HG03378 (cell line): ENCODE data around the gene FXYD1.

Experiments used
- ATAC-seq: cut with Tn5 transposase; IDR thresholded peaks from one replicate; pipeline ENCODE4 v1.9.1; 2021; ENCODE audit warnings: mild to moderate bottlenecking, moderate library complexity; ENCODE audit not compliant: unreplicated experiment

FXYD1 gene

GRCh38 chr19:35184267-35184666, 45.6 kb downstream of the FXYD1 start:
- ATAC-seq: no peak

- ATAC-seq: no peak
Measured at GRCh38 chr19:35184884-35185283, 46.3 kb downstream of the FXYD1 start.
